SU-DHL-6 (cell line): ENCODE data around the gene SMURF1.

Source experiments
- CTCF ChIP-seq: fragments of 200-600 bp; sonication (generic); IDR thresholded peaks from one replicate; pipeline ENCODE4 v1.5.1; 2017; ENCODE audit warnings: antibody characterized with exemption, mild to moderate bottlenecking, low read length, moderate library complexity; ENCODE audit not compliant: insufficient read depth, poor library complexity, severe bottlenecking
- EZH2phosphoT487 ChIP-seq: fragments of 200-600 bp; sonication (generic), shearing (Covaris generic); conservative IDR thresholded peaks from 2 replicates; pipeline ENCODE4 v1.6.1; 2018; ENCODE audit warnings: mild to moderate bottlenecking, antibody characterized with exemption, low read length, moderate library complexity, mixed read lengths

- no peak for TF ChIP-seq CTCF
- no peak for TF ChIP-seq EZH2phosphoT487
Measured at GRCh38 chr7:99167072-99167471, 23.2 kb upstream of the SMURF1 start.
